VCaP (cell line): ENCODE data around the gene MAN2B2.

Source experiments
- H3K27ac ChIP-seq: fragments of 450-650 bp; 2 replicates; pipeline ENCODE4 v1.5.1; 2017
- TF ChIP-seq, protein P1 (sequence below): fragments of 450-650 bp; conservative IDR thresholded peaks from 2 replicates; pipeline ENCODE4 v1.5.1; 2017; ENCODE audit warnings: mild to moderate bottlenecking, moderate library complexity

MAN2B2 gene

DNA sequence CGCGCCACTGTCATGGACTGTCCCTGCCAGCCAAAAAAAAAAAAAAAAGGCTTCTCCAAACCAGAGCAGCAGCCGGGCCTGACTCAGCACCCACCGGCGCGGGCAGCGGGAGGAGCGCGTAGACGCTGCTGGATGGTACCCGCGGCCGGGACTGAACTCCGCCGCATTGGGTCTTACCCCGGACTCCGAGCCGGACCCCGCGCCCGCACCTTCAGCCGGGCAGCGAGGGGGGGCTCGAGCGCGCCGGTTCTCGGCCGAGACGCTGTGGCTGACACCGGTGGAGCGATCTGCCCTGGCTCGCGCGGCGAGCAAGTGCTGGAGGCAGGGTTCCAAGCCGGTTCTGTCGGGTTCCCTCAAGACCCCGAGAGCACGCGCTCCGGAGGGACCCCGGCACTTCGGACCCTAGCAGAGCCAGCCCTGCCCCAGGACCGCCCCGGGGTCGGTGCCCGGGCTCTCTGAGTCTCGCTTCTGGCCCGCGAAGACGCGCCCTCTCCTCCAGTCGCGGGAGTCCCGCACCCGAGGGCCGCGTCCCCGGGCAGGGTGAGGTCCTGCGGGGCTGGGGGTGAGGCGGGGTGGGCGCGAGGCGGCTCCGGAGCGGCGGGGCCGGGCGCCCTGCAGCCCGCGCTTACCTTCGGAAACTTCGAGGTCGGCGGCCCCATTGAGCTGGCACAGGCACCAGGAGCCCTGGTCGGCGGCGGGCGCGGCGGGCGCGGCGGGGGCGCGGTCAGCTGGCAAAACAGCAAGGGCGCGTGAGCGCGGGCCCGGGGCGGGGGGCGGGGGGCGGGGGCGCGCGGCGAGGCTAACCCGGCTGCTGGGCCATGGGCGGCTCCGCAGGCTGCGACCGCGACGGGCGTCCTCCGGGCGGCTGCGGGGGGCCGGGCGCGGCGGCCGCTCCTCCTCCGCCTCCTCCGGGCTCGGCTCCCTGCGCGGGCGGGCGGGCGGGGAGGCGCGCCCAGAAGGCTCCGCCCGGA lies 11.8 kb upstream of the MAN2B2 start:
- TF ChIP-seq, protein P1, sequence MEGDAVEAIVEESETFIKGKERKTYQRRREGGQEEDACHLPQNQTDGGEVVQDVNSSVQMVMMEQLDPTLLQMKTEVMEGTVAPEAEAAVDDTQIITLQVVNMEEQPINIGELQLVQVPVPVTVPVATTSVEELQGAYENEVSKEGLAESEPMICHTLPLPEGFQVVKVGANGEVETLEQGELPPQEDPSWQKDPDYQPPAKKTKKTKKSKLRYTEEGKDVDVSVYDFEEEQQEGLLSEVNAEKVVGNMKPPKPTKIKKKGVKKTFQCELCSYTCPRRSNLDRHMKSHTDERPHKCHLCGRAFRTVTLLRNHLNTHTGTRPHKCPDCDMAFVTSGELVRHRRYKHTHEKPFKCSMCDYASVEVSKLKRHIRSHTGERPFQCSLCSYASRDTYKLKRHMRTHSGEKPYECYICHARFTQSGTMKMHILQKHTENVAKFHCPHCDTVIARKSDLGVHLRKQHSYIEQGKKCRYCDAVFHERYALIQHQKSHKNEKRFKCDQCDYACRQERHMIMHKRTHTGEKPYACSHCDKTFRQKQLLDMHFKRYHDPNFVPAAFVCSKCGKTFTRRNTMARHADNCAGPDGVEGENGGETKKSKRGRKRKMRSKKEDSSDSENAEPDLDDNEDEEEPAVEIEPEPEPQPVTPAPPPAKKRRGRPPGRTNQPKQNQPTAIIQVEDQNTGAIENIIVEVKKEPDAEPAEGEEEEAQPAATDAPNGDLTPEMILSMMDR: no peak

DNA sequence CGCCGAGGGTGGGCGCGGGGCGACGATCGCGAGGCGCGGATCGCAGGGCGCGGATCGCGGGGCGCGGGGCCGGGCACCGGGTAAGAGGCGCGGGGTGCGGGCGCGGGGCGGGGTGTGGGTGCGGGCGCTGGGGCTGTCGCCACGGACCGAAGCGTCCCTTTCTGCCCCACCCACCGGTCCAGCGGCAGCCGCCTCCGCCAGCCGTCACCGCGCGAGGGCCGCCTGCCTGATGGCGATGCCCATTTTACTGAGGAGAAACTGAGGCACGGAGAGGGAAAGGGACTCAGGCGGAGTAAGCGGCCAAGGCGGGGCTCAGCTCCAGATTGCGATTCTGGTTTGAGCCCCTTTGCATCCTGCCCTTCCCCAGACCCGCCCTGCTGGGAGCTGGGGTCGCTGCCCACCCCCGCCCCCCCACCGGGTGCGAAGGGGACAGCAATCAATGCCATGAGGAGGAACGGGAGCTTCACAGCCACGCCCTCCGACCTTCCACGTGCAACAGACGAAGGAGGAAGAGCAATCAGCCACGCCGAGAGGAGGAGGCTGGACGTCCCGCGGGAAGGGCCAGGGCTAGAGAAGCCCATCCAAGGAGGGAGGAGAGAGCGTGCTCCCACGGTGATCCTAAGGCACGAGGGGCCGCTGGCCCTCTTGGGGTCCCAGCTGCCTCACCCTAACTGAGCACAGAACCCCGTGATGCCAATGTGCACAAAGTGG lies 10.9 kb upstream of the MAN2B2 start:
- TF ChIP-seq, protein P1: no peak
- H3K27ac ChIP-seq: no peak overlapping the region; the same call in 1 of the 2 replicates

More for the DNA sequence above, 11.8 kb upstream of the MAN2B2 start:
- no peak overlapping the region; the same call in 1 of the 2 replicates for H3K27ac ChIP-seq

DNA sequence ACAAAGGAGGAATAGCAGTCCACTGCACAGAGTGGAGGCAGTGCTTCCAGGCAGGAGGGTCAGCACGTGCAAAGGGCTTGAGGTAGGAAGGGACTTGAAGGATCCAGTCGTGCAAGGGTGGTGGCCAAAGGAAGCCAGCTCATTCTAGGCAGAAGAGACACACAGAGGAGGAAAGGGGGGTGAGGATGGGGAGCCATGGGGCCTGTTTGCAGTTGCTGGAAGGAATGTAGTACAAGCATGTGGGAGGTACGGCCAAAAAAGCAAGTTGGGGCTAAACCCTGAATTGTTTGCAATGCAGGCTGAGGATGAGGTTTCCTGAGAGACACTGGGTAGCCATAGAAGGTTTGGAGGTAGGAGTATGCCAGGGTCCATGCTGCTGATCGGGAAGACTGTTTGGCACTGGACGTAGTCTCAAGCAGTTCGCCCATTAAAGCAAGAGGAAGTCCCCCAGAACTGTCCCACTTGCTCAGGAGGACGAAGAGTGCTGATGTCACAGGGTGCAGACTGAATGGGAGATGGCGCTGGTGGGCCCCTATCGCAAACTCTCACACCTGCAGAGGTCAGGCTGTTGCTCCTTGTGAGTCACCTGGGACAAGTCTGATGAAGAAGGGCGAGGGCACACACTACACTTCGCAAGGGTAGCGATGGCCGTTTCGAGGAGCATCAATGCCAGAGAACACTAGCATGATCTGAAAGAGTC lies 9.1 kb upstream of the MAN2B2 start:
- TF ChIP-seq, protein P1: no peak
- H3K27ac ChIP-seq: no peak overlapping the region

DNA sequence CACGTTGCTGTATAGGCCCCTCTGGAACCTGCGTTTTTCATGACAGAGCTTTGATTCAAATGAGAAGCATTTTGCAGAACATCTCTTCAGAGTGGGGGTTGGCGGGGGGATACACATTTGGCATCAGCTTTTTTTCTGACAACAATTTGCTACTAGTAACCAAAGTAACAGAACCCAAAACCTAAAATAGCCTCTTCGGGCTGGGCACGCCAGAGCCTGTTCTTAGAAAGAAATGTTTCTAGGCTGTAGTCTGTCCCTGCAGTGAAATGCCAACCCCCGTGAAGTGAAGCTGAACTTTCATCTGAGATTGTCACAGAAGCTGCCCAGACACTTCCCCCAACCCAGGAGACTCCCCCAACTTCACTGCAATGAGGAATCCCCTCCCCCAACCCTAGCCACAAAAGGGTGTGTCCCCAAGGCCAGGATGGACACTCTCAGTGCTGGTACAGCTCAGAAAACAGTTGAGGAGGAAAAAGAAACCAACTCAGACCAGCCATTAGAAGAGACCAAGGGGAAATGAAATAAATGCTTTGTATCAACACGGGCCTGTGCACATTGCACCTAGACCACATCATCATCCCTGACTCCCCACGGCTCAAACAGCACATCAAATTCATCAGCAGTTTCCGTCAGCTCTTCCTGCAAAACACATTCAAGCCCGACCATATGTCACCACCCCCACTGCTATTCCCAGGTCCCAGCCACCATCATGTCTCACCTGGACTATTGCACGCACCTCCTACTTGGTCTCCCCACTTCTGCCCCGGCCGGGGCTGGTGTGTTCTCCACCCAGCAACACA lies 8.4 kb upstream of the MAN2B2 start:
- TF ChIP-seq, protein P1: no peak
- no peak overlapping the region for H3K27ac ChIP-seq

DNA sequence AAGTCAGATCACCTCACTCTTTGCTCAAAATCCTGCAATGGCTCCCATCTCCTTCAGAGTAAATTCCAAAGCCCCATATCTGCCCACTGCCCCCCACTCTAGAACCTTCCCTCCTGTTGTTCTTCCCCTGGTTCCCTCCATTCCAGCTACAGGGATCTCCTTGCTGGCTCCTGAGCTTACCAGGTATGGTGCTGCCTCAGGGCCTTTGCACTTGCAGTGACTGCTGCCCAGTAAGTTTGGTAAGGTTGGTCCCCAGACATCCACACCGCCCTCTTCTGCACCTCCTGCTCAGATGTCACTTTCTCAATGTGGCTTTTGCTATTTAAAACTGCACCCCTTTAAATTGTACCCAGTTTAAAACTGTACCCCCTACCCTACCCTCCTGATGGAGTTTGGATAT lies 7.8 kb upstream of the MAN2B2 start:
- no peak overlapping the region for H3K27ac ChIP-seq
- TF ChIP-seq, protein P1: no peak

DNA sequence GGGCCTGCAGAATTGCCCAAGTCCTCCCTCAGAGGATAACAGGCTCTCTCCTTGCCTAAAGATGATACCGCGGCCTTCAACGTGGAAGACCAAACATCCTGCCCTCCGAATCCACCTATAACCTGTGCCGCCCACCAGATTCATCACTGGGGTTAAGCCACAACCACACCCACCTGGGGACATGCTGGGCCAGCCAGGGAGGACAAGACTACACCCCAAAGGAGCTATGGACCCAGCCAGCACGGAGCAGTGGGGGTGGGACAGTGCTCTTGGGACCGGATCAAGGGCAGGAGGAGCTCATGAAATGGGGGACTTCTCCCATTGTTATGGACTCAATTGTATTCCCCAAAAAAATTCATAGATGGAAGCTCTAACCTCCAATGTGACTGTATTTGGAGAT lies 6.8 kb upstream of the MAN2B2 start:
- TF ChIP-seq, protein P1: no peak
- H3K27ac ChIP-seq: no peak overlapping the region
